Lower lobe of right lung (tissue), 2 donors: Measurements from ENCODE around the gene REG4. TPM values are rescaled to one million over a fixed set of nuclear protein-coding genes. Genes with fewer than 3 reads are reported as not detected.

Experiments used
- ATAC-seq, 2 donors: fragments of 200-7000 bp; cut with Tn5 transposase; one replicate each; pipeline ENCODE4 v1.9.1; 2020 to 2022; ENCODE audit warnings: mild to moderate bottlenecking in 2 of 2, moderate library complexity in 2 of 2
- DNase-seq: peaks from one replicate; pipeline ENCODE4 v3.0.0-alpha.2; 2020
- H3K27ac ChIP-seq: fragments of 200-600 bp; one replicate; pipeline ENCODE4 v1.8.0; 2022
- H3K27me3 ChIP-seq: fragments of 200-600 bp; one replicate; pipeline ENCODE4 v1.8.0; 2022; ENCODE audit warnings: low read depth
- H3K36me3 ChIP-seq: fragments of 200-600 bp; one replicate; pipeline ENCODE4 v1.8.0; 2022; ENCODE audit warnings: mild to moderate bottlenecking
- H3K4me1 ChIP-seq: fragments of 200-600 bp; one replicate; pipeline ENCODE4 v1.8.0; 2022
- H3K4me3 ChIP-seq: fragments of 200-600 bp; one replicate; pipeline ENCODE4 v1.8.0; 2022; ENCODE audit warnings: mild to moderate bottlenecking
- H3K9me3 ChIP-seq: fragments of 200-600 bp; one replicate; pipeline ENCODE4 v1.8.0; 2022
- intact Hi-C: fragments of 100-400 bp; cut with DNase I; formaldehyde crosslinking; loops from one replicate; pipeline ENCODE4 v1.11.0; 2022
- total RNA-seq: library from RNA; stranded (reverse); fragmentation: NEBNext Ultra II Directional; extraction: Animal tissue kit (Norgen Biotek cat#: 25700); gene quantifications from one replicate; pipeline ENCODE4 v1.2.1, GENCODE V29; 2021
- TF ChIP-seq, protein P1 (sequence below): fragments of 200-600 bp; IDR thresholded peaks from one replicate; pipeline ENCODE4 v1.8.0; 2022; ENCODE audit warnings: antibody characterized with exemption, mild to moderate bottlenecking
- donor health status: DM: no; HTN: yes; CAD: no; lungs with severe emphysema.

The REG4 gene
- total RNA-seq, 1 donor from 2014 or later: not detected

GRCh38 chr1:119815361-119815760 is 4.1 kb upstream of the REG4 start:
- no peaks in the 10 kb centered on the region for H3K27me3 ChIP-seq
- no peaks in the 10 kb centered on the region for H3K36me3 ChIP-seq
- H3K27ac ChIP-seq: no peak overlapping the region
- DNase-seq (no peak), ATAC-seq (no peak)
- H3K9me3 ChIP-seq: no peaks in the 10 kb centered on the region
- H3K4me3 ChIP-seq: no peak overlapping the region
- intact Hi-C loops: no loop called here
- TF ChIP-seq, protein P1, sequence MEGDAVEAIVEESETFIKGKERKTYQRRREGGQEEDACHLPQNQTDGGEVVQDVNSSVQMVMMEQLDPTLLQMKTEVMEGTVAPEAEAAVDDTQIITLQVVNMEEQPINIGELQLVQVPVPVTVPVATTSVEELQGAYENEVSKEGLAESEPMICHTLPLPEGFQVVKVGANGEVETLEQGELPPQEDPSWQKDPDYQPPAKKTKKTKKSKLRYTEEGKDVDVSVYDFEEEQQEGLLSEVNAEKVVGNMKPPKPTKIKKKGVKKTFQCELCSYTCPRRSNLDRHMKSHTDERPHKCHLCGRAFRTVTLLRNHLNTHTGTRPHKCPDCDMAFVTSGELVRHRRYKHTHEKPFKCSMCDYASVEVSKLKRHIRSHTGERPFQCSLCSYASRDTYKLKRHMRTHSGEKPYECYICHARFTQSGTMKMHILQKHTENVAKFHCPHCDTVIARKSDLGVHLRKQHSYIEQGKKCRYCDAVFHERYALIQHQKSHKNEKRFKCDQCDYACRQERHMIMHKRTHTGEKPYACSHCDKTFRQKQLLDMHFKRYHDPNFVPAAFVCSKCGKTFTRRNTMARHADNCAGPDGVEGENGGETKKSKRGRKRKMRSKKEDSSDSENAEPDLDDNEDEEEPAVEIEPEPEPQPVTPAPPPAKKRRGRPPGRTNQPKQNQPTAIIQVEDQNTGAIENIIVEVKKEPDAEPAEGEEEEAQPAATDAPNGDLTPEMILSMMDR: no peak
- no peaks in the 10 kb centered on the region for H3K4me1 ChIP-seq

- H3K4me1 ChIP-seq: no peaks in the 10 kb centered on the region
- no peak for ATAC-seq
- intact Hi-C loops: no loop called here
- H3K4me3 ChIP-seq: no peak overlapping the region
- DNase-seq: no peak
- H3K27ac ChIP-seq: no peak overlapping the region
- H3K27me3 ChIP-seq: no peaks in the 10 kb centered on the region
- TF ChIP-seq, protein P1: no peak
- no peaks in the 10 kb centered on the region for H3K9me3 ChIP-seq
- no peaks in the 10 kb centered on the region for H3K36me3 ChIP-seq
These were observed 3.0 kb upstream of the REG4 start for GRCh38 chr1:119814288-119814687.

DNA sequence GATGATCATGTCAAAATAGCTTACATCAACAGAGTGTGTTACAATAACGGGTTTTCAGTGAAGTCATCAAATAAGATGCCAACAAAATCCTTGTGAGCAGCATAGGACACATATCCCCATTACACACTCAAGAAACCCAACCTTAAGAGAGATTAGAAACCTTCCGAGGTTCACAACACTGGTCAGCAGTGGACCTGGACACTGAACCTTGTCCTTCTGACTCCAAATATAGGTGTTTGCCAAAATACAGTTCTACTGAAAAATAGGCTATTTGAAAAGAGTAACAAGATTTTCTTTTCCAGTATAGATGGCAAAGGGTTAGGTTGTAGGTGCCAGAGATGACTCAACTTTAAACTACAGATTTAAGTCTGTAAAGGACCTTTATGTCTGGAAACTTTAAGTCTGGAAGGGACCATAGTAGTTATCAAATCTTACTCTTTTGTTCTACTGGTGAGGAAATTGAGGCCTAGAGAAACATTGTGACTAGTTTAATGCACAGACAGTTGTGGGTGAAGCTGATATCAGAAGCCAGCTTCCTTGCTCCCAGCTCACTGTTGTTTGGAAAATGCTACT is 811 bp upstream of the REG4 start:
- TF ChIP-seq, protein P1: no peak
- H3K27me3 ChIP-seq: peaks cover 4% of the 10 kb centered on the region
- intact Hi-C loops: no loop called here
- no peak for ATAC-seq
- no peak overlapping the region for H3K4me3 ChIP-seq
- no peak overlapping the region for H3K27ac ChIP-seq
- no peaks in the 10 kb centered on the region for H3K9me3 ChIP-seq
- no peaks in the 10 kb centered on the region for H3K4me1 ChIP-seq
- H3K36me3 ChIP-seq: no peaks in the 10 kb centered on the region
- DNase-seq: no peak

DNA sequence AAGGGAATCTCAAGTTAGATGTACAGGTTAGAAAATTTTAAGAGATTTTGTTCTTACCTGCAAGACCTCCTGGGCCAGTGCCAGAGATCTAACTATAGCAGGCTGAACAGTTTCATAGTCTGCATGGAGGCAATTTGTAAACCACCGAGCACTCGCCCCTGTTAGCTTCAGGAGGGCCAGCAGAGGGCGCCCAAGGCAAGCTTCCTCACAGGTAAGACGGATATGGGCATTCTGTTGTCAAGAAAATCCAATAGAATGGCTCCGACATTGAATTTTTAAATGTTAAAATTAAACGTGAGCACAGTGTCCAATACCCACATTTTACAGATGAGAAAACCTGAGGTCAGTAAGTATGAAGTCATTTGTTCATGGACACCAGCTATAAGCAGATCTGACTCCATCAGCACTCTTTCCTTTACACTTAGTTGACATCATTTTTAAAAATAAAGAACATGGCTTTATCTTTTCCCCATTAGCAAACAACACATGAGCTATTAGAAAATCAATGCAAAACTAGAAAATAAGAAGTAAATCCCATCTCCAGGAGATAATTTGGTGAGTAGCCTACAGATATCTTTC is 2.2 kb downstream of the REG4 start:
- ATAC-seq: peak; percentile 85 to 87
- Histone ChIP-seq H3K4me3 (no peak overlapping the region), H3K27me3 (peaks cover 4% of the 10 kb centered on the region), H3K9me3 (no peaks in the 10 kb centered on the region), H3K27ac (no peak overlapping the region), H3K36me3 (no peaks in the 10 kb centered on the region), H3K4me1 (no peaks in the 10 kb centered on the region)
- TF ChIP-seq, protein P1: peak; percentile 92
- intact Hi-C loops: no loop called here
- peak; percentile 80 for DNase-seq

- H3K4me1 ChIP-seq: no peaks in the 10 kb centered on the region
- ATAC-seq (no peak), DNase-seq (no peak)
- TF ChIP-seq, protein P1: no peak
- intact Hi-C loops: no loop called here
- H3K27me3 ChIP-seq: peaks cover 4% of the 10 kb centered on the region
- H3K36me3 ChIP-seq: no peaks in the 10 kb centered on the region
- no peaks in the 10 kb centered on the region for H3K9me3 ChIP-seq
- H3K4me3 ChIP-seq: no peak overlapping the region
- H3K27ac ChIP-seq: no peak overlapping the region
These were observed 2.8 kb downstream of the REG4 start for GRCh38 chr1:119808491-119808890.
